Measurements from ENCODE around the gene TSPY9.
"Not testable (repeated sequence)": the region's sequence is repeated elsewhere in the genome, so short reads cannot be mapped to it uniquely, and the experiment has no call there.

Gene TSPY9, protein sequence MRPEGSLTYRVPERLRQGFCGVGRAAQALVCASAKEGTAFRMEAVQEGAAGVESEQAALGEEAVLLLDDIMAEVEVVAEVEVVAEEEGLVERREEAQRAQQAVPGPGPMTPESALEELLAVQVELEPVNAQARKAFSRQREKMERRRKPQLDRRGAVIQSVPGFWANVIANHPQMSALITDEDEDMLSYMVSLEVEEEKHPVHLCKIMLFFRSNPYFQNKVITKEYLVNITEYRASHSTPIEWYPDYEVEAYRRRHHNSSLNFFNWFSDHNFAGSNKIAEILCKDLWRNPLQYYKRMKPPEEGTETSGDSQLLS

GRCh38 chrY:9486967-9487366 lies at the start of gene TSPY9:
Gene TSPY9 (plus strand): TSS chrY:9487267. CDS start chrY:9487313, 46 bp downstream.
- in situ Hi-C loops (cut with HindIII; ENCODE audit: low pct_unique_long_range_greater_than_20kb, low sequenced_read_pairs), result not testable (repeated sequence)

DNA sequence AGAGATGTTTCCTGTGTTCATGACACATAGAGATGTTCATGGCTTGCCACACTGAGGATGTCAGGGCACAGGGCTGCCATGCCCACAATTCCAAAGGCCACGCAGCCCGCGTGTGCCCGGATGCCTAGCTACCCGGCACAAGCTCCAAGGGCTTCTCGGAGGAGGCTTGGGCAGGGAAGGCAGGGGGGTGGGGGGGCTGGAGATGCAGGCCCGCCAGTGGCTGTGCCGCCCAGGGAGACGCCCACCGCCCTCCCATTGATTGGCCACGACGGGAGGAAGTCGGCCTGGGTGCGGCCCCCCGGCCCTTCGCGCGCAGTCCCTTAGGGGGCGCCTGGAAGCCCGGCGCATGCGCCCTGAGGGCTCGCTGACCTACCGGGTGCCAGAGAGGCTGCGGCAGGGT lies 20.4 kb upstream of the TSPY9 start, which contains the start of gene TSPY1:
Gene TSPY1 (plus strand): TSS at position 301 of the 400 bp plus-strand sequence. CDS start 46 bp downstream, at position 347.
- in situ Hi-C loops (cut with HindIII; ENCODE audit: low pct_unique_long_range_greater_than_20kb, low sequenced_read_pairs); DNase-seq (ENCODE audit: low read depth in 1 of 2, low spot score in 1 of 2): not testable (repeated sequence)

More at GRCh38 chrY:9486967-9487366, at the start of gene TSPY9:
- not testable (repeated sequence) for DNase-seq (ENCODE audit: low read depth in 1 of 2, low spot score in 1 of 2)

DNA sequence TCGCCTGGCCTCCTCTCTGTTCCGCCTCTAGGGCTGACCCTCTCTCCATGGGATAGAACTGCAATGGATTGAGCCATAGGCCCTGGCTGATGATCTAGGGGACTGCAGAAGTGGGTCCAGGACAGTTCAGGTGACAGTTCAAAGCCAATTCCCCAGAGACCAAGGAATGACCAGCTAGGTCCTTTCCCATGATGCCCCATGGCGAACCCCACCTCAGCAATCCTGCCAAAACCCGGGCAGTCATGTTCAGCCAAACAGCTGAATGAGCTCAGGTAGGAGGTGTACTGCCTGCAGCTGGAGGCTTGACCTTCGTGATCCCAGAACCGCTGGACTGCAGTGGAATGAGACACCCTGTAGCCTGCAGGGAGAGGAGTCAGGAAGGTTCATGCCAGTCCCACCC lies 17.3 kb downstream of the TSPY9 start:
- in situ Hi-C loops (cut with HindIII; ENCODE audit: low pct_unique_long_range_greater_than_20kb, low sequenced_read_pairs); DNase-seq (ENCODE audit: low read depth in 1 of 2, low spot score in 1 of 2): not testable (repeated sequence)

- in situ Hi-C loops (cut with HindIII; ENCODE audit: low pct_unique_long_range_greater_than_20kb, low sequenced_read_pairs), result not testable (repeated sequence)
Measured at GRCh38 chrY:9516287-9516686, 29.2 kb downstream of the TSPY9 start.

GRCh38 chrY:9527580-9527979 lies 40.5 kb downstream of the TSPY9 start, which contains the start of gene TSPY10:
Gene TSPY10 (plus strand): TSS chrY:9527880. CDS start chrY:9527926, 46 bp downstream.
- DNase-seq (ENCODE audit: low read depth in 1 of 2, low spot score in 1 of 2); in situ Hi-C loops (cut with HindIII; ENCODE audit: low pct_unique_long_range_greater_than_20kb, low sequenced_read_pairs): not testable (repeated sequence)

More at GRCh38 chrY:9516287-9516686, 29.2 kb downstream of the TSPY9 start:
- DNase-seq (ENCODE audit: low read depth in 1 of 2, low spot score in 1 of 2), result not testable (repeated sequence)
